HG03575 (cell line): ENCODE measurements around the gene SULF2.

Source experiments
- ATAC-seq: cut with Tn5 transposase; IDR thresholded peaks from one replicate; pipeline ENCODE4 v1.9.1; 2021; ENCODE audit not compliant: unreplicated experiment, insufficient number of reproducible peaks, low FRiP score; ENCODE audit errors: extremely low read depth

SULF2 gene

DNA sequence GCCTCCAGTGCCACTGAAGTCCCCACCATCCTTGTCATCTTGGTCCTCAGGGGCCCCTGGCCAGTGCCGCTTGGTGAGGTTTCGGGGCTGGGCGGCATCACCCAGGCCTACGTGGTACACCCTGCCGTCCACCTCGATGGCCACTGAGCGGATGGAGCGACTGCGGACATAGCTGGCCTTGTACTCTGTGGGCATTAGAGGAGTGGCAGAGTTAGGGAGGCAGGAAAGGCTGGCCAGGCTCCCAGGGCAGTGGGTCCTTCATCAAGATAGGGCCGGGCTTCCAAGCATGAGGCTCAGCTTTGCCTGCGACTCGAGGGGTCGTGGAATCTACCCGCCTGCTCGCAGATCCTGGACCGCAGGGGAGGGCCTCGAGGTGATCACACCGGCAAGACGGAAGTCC, 119.0 kb downstream of the SULF2 start:
- ATAC-seq: no peak

DNA sequence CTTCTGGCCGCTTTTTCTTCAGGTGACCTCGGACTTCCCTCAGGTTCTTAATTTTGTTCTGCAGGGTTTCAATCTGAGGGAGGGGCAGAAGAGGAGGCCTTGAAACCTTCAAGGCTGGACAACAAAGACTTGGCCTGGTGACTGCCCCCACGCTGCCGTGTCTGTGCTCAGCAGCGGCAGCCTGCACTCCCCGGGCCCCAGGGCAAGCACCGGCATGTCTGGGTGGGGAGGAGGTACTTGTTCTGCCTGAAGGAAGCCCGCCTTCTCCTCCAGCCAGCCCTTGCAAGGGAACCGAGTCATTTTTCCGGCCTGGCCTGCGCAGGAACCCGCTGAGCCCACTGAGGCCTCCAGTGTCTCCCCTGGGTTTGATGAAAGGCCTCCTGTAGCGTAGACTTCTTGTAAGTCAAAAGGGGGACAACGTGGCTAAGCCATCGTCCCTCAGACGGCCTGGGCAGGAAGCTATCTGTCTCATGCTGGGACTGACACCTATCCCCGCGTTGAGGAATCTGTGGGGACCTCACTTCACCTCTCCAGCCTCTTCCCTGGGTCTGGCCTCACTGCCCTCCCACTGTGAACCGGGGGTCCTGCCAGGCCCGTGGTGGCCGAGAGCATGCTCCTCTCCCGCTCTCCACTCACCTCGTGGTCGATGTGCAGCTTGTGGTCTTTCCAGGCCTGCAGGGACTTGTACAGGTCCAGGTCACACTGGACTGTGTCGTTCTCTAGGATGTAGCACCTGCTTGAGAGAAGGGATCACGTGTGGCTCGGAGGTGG, 119.9 kb downstream of the SULF2 start:
- no peak for ATAC-seq

DNA sequence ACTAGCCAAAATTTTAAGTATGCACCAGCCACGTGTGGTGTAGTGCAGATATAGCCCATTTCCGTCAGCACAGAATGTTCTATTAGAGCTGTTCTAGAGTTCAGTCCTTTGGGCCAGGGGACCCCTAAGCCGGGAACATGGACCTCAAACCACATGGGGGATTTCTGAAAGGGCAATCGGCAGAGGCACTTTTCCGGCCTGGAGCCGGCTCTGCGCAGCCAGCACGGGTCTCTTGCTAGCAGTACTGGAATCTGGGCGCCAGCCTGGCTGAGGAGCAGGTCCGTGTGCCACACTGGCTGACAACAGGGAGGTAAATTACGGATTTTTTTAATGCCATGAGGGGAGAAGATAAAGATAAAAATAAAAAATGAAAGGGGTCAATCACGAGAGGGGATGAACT, 120.5 kb downstream of the SULF2 start:
- ATAC-seq: no peak

DNA sequence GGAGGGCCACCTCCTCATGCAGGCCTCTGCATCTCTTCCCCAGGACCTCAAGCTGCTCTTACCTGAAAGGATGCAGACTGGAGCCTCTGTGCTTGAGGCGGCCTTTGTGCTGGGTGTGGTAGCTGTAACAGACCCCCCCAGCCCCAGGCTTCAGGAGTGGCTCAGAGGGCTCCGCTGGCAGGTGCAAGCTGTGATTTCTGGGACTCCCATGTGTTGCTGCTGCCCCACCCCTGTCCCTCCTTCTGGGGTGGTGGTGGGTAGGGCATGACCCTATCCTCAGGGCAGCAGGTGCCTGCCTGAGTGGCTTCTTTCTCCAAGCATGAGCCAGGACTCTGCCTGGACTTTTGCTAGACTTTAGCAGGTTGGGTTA, 121.2 kb downstream of the SULF2 start:
- ATAC-seq: no peak

DNA sequence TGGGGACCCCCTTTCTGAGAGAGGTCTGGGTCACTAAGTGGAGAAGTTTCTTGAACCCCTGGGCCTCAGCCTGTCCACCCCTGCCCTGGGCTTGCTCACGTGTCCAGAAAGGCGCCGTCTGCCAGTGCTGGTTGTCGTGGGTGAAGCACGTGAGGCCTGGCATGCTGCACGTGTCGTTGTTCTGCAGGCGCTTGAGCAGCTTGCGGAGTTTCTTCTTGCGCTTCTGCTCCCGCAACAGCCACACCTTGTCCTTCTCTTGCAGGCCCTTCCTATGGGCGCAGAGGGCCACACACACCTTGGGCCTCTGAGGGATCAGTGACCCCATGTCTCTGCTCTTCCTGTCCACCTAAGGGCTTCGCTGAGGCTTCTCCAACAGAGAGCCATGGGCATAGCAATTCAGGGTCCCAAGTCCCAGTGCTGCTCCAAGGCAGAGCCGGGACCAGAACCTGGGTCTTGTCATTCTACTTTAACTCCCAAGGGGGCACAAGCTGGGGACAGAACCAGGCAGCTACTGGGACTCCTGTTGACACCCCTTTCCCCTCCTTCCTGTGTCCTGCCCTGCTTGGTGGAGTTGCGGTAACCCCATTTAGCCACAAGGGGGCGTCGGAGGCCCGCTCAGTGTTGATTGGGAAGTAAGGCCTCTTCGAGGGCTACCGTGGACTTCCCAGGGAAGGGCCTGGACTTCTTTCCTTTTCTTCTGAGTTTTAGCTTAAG, 121.8 kb downstream of the SULF2 start:
- ATAC-seq: no peak

DNA sequence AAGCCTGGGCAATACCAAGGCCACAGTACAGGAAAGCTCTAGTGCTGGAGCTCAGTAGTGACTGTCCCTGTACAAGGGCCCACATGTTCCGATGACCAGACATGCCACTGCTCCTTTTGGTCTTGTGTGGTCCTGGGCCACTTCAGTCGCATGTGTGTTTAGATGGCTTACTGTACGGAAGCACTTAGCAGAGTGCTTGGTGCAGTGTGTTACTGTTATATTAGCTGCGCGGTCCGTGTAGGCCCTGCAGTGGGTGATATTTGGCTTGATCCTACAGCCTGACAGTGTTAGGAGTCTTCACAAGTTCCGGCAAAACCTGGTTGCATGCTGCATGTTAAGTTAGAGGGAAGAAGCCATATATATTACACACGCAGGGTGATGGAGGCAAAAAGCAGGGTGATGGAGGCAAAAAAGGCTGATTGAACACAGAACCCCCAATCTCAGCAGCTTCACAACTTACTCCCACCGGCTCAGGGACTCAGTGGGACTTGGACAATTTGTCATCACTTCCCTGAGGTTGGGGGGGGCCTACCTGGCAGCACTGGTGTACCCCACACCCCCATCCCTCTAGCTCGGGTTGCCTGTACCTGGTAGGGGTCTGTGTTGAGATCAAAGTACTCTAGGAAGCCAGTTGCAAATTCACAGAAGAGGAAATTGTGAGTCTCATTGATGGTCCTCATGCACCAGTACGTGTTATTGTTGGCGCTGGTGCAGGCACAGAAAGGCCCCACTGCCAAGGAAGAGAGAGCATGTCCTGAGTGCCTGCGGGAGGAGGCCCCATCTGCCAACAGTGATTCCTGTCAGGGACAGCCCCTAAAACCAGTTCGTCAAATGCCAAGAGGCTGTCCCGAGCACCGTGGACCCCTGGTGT, 122.6 kb downstream of the SULF2 start:
- ATAC-seq: no peak

DNA sequence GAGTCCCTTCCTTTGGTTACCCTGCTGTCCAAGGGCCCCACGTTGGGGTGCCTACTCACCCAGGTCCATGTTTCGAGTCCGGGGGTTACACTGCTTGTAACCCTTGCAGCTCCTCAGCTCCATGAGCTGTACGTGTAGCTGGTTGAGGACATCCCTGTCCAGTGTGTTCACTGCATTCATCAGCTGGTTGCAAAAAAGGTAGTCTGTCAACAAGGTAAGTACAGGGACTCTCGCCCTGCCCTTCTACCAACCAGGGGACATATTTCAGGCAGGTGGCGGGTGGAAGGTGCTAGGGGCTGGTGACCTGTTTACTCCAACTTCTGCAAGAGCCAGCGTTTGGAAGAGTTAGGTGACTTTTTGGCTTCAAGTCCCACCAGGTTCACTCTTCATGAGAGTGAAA, 123.6 kb downstream of the SULF2 start:
- no peak for ATAC-seq

DNA sequence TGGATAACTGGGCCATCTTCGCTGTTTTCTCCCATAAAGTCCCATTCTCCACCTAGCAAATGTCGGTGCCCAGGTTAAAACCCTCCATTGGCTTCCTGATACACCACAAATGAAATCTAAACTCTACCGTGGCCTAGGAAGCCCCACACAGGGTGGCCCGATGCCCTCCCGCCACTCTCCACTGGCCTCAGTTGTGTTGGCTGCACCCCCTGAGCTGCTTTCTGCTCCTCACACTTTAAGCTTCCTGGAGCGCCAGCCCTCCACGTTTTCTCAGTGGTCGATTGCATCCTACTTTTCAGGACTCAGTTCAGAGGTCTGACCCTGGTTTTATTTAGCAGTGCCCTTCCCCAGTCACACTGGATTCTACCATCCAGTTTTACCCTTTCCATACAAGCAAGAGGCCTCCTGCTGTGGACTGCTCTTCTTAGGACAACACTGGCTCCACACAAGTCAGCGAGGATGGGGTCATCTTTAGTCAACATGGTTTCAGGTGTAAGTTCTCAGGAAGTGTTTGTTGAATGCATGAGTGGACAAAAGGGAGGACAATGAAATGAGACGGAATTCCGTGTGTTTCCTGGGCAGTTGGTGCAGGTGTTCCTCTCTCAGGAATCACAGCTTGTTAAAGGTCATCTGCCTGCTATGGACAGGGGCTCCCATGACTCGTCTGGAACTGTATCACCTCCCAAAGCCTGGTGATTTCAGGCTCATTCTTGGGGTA, 124.1 kb downstream of the SULF2 start:
- ATAC-seq: no peak

DNA sequence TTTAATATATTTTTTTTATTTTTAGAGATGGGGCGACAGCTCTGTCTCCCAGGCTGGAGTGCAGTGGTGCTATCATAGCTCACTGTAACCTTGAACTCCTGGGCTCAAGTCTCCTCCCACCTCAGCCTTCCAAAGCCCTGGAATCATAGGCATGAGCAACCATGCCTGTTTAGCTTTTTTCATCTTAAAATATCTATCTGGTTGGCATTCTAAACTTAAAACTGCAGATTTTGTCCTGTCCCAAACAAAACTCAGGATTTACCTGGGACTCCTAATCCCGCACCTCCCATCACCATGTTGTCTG, 124.7 kb downstream of the SULF2 start:
- no peak for ATAC-seq

DNA sequence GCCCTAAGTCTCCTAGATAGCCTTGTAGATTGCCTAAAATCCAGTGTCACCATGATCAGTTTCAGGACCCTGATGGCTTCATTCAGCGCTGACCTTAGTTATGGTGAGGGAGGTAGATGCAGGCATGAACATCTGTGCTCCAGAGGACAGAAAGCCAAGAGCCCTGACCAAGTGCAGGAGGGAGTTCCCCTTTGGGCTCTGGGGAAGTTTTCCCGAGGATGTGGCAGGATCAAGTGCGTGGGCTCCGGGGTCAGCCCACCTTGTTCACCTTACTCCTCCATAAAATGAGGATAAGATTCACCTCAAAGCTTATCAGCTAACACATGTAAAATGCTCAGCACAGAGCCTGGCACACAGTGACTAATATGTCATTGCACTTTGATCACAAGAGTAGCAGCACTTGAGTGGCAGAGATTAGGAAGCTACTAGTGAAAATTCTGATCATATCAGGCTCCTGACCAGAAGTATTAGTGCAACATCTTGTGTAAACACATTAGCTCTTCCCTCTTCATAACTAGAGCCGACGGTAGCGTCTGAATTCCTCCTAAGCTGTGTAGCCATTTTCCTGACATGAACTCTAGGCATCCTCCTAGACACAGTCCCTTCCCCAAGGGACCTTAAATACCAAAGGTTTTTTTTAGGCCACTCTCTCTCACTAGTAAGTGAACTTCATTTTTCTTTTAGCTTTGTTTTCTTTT, 125.2 kb downstream of the SULF2 start:
- no peak for ATAC-seq

DNA sequence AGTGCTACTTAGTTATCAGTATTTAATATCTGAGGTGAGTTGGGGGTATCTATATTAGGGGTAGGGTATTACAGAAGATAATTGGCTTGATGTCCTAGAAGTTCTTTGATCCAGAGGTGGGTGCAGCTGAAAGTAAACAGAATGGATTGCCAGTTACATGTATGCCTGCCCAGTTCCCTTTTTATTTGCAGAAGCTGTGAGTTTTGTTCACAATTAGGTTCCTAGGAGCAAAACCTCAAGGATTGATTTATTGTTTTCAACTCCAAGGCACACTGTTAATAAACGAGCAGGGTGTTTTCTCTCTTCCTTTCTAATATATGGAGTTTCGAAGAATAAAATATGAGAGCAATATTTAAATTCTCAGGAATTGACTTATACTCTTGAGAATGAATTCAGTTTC, 129.0 kb downstream of the SULF2 start:
- no peak for ATAC-seq

DNA sequence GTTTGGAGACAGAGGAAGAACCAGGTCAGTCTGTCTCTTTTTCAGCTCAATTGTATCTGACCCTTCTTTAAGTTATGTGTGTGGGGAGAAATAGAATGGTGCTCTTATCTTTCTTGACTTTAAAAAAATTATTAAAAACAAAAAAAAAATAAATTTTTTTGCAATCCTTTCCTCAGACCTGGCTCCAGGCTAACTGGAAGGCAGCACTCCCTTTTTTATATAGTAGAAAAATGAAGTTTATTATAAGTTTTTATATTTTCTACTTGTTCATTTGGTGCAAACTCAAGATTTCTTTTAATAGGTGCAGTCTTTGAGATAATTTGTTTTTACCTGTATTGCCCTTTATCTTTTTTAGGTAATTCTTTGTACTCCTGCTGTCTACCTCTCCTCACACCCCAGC, 129.6 kb downstream of the SULF2 start:
- no peak for ATAC-seq

DNA sequence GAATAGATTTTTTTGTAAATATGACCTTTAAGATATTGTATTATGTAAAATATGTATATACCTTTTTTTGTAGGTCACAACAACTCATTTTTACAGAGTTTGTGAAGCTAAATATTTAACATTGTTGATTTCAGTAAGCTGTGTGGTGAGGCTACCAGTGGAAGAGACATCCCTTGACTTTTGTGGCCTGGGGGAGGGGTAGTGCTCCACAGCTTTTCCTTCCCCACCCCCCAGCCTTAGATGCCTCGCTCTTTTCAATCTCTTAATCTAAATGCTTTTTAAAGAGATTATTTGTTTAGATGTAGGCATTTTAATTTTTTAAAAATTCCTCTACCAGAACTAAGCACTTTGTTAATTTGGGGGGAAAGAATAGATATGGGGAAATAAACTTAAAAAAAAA, 130.9 kb downstream of the SULF2 start:
- no peak for ATAC-seq

DNA sequence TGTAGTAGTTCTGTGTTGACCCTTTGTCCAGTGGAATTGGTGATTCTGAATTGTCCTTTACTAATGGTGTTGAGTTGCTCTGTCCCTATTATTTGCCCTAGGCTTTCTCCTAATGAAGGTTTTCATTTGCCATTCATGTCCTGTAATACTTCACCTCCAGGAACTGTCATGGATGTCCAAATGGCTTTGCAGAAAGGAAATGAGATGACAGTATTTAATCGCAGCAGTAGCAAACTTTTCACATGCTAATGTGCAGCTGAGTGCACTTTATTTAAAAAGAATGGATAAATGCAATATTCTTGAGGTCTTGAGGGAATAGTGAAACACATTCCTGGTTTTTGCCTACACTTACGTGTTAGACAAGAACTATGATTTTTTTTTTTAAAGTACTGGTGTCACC, 131.4 kb downstream of the SULF2 start:
- ATAC-seq: no peak

DNA sequence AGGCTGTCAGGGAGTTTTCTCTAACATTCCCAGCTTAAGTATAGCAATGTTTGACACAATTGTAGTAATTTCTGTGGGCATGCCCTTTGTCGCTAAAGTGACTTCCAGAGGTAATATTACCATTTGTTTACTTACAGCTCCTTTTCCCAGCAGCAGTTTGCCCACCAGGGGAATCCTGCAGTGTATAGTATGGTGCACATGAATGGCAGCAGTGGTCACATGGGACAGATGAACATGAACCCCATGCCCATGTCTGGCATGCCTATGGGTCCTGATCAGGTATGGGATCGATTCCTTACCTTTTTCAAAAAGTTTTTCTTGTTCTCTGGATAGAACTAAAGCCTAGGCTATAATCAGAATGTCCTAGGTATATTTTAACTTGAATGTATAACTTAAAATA, 132.5 kb downstream of the SULF2 start:
- ATAC-seq: no peak

DNA sequence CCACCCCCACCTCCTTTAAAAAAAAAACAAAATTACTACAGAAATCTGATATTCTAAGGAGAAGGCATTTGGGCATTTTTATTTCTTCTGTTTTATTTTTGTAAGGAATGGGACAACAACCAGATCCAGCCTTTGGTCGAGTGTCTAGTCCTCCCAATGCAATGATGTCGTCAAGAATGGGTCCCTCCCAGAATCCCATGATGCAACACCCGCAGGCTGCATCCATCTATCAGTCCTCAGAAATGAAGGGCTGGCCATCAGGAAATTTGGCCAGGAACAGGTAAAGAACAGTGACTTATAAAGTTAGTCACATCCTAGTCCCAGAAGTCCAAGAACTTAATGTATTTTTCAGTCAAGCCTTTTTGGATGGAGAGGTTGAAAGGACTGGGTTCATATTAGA, 133.0 kb downstream of the SULF2 start:
- no peak for ATAC-seq

DNA sequence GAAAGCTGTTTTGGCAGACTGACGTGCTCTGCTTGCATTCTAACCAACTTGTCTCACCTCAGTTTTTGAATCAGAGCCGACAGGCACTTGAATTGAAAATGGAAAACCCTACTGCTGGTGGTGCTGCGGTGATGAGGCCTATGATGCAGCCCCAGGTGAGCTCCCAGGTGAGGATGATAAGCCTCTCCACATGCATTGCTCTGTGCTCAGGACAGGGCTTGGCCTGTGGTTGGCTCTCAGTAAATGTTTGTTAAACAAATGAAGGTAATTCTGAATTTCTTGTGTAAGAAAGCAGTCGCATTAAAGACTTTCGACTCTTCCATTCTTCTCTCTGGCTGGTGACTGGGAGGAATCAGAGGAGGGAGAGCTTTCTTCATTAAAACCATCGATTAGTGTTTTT, 136.3 kb downstream of the SULF2 start:
- no peak for ATAC-seq

DNA sequence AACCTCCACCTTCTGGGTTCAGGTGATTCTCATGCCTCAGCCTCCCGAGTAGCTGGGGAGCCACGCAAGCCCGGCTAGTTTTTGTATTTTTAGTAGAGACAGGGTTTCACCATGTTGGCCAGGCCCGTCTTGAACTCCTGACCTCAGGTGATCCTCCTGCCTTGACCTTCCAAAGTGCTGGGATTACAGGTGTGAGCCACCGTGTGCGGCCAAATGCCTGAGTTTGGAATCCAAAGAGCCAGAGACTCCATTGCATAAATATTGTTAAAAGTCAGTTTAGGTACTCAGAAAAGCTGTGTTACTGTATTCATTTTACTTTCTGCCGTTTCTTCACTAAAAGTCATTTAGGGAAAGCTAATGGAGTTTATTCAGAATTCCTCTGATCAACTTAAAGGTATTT, 137.3 kb downstream of the SULF2 start:
- no peak for ATAC-seq

DNA sequence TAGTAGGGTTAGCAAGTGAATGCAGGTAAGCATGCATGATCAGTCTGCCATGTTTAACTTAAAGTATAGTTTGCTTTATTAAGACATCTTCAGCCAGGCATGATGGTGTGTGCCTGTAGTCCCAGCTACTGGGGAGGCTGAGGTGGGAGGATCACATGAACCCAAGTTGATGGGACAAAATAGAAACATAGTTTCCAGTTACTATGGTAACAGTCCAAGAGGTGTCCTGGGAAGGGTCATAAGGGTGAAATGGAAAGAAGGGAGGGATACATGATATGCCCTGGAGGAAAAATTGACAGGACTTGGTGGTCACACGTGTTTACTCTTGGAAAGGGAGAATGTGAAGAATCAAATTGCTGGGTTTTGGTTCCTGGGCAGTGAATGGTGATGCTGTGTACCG, 139.6 kb downstream of the SULF2 start:
- no peak for ATAC-seq
